ENCODE measurements around the gene SELENON.

GRCh38 chr1:25799352-25799934 lies 550 bp upstream of the SELENON start:
- no peak for TF ChIP-seq POLR2A (IDR thresholded peaks at IDR 0.05)
- TF ChIP-seq, protein P1, sequence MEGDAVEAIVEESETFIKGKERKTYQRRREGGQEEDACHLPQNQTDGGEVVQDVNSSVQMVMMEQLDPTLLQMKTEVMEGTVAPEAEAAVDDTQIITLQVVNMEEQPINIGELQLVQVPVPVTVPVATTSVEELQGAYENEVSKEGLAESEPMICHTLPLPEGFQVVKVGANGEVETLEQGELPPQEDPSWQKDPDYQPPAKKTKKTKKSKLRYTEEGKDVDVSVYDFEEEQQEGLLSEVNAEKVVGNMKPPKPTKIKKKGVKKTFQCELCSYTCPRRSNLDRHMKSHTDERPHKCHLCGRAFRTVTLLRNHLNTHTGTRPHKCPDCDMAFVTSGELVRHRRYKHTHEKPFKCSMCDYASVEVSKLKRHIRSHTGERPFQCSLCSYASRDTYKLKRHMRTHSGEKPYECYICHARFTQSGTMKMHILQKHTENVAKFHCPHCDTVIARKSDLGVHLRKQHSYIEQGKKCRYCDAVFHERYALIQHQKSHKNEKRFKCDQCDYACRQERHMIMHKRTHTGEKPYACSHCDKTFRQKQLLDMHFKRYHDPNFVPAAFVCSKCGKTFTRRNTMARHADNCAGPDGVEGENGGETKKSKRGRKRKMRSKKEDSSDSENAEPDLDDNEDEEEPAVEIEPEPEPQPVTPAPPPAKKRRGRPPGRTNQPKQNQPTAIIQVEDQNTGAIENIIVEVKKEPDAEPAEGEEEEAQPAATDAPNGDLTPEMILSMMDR (IDR thresholded peaks at IDR 0.05 in 4 of 5, conservative IDR thresholded peaks at IDR 0.05 in 1 of 5): no peak

Data from gastrocnemius medialis (tissue), 4 donors.